ENCODE measurements around the gene FBXW4.

Gene FBXW4

DNA sequence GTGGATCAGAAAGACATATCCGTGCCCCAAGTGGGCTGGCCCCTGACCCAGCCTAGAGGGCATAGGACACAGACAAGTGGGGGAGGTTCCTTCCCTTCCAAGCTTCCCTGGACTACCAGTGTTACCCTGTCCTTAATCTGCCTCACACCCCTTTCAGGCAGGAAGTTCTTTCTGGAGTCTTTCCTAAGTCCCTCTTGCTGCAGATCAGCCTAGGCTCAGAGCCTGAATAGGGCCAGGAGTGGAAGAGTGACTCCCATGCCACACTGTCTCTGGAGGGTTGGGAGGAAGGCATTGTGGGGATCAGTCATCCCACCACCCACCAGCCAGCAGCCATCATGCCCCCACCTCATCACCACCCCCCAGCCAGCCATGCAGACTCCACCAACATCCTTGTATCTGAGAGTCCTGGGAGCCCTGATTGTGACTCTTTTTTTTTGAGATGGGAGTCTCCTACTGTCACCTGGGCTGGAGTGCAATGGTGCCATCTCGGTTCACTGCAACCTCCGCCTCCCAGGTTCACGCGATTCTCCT lies 129.5 kb downstream of the FBXW4 start:
- no peak for DNase-seq

DNA sequence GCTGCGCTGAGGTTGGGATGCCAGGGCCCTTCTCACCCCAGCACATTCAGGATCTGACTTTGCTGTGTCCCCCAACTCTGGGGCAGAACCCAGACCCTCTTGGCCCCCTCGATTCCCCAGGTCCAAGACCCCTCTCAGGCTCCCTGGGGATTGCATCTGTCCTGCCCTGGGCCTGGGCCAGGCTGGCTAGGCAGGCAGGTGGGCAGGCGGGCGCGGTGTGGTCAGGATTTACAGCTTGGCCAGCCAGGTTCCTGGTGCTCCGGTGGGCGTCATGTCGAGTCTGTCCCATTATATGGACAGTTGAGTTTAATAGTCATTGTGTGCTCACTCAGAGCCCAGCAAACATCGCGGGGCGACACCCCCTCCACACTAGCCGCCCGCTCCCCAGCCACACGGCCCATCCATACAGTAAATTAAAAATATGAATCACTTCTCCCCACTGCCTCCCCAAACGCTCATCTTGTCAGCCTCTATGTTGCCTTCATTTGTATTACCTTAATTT lies 130.4 kb downstream of the FBXW4 start:
- DNase-seq, result no peak

DNA sequence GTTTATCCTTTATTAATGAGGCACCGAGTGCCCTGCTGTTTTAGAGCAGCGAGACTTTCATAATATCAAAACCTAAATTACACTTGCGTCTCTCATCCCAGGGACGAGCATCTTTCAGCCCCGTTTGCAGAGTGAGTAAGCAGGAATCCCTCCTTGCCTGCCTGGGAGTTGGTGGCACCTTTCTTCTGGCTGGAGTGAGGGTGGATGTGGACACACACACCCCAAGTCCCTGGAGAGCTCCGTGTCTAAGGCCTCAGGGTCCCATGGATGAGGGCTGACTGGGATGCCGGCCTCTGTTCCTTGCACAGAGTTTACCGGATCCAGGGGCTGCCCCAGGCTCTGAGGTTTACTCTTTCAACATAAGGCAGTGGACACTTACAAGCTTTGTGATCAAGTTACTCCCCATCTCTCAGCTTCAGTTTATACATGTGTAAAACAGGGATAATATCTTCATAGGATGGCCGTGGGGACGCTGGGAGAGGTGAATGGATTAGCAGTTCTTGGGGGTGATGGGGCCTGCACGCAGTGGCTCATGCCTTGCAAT lies 131.4 kb downstream of the FBXW4 start:
- DNase-seq, result no peak

DNA sequence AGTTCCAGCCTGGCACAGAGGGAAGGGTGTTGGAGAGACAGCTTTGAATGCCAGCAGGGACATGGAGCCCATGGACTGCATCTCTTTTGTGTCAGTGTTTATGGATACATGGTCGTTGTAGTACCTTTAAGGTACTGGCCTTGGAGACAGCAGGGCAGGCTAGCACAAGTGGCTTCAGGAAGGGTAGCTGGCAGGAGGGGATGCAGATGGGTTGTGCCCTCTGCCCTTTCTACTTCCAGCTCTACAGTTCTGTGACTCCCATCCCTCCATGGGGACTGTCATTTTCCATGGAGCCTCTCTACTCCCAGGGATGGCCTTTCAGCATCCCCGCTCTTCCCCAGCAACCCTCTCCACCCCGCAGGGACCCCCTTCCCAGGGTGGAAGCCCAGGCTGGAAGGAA lies 132.0 kb downstream of the FBXW4 start:
- no peak for DNase-seq

DNA sequence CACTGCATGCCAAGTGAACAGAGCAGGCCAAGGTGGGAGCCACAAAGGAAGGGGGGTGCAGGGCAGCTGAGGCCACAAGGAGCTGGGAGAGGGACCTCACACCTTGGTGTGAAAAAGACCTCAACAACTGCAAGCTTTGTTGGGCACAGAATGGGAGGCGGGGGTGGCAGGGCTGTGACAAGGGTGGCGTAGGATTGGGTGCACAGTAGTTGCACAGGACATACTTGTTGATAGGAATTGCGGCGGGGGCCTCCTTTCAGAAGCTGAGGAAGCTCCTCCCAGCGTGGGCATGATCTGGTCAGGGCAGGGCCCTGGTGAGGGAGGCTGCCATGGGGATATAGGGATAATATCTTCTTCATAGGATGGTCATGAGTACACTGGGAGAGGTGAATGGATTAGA lies 132.7 kb downstream of the FBXW4 start:
- DNase-seq, result no peak

DNA sequence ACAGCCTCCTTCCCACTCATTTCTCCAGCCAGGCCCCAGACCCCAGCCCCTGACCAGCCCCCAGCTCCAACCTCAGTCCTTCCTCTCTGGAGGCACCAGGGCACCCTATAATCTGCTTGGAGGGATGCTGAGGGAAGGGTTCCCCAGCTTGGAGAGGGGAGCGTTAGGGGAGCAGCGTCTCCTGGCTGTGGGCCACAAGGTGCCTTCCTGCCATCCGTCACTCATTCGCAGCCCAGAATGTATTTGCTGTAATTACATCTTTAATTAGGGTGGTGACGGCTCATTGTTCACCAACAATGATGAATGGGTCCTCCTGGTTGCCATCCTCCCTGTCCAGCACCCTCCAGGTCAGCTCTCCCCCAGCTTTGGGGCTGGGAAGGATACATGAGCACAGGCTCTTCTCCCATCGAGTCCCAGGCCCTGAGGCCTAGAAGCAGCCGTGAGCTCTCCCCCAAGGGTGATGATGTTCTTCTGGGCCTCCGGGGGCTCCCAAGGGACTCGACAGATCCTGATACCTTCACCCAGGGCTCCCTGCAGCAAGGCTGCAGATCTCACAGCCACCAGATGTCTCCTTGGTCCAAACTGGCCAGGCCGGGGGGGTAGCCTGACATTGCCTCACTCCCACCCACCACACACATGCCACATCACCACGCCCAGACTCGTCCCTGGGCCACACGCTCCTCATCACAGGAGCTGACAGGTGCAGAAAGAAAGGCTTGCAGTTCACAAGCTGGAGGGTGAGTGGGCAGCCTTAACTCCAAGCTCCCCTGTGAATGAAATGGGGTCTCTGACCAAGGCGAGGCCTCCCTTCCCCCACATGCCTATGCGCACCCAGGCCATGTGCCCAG lies 133.7 kb downstream of the FBXW4 start:
- DNase-seq, result no peak
